ENCODE measurements around the gene AGA.

Gene AGA

DNA sequence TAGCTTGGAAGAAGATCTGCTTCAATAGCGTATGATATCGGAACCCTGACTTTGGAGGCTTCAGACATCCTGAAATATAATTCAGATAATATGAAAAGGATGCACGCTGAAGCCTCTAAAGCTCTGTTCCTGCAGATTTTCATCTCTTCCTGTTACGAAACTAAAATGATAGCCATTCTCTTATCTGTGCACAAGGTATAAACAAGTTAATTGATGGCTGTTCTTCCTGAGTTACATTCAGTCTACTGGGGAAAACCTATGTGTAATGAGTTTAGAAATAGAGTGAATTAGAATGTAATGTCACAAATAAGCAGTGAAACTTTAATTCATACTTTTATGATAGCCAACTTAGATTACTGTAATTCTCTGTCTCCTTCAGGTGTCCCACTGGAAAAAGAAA is 36.8 kb upstream of the AGA start:
- Histone ChIP-seq H3K36me3 (no peaks in the 10 kb centered on the region), H3K27me3 (no peaks in the 10 kb centered on the region), H3K27ac (no peak overlapping the region), H3K4me3 (no peak overlapping the region), H3K4me1 (no peaks in the 10 kb centered on the region), H3K9me3 (no peaks in the 10 kb centered on the region)
- TF ChIP-seq, protein P1, sequence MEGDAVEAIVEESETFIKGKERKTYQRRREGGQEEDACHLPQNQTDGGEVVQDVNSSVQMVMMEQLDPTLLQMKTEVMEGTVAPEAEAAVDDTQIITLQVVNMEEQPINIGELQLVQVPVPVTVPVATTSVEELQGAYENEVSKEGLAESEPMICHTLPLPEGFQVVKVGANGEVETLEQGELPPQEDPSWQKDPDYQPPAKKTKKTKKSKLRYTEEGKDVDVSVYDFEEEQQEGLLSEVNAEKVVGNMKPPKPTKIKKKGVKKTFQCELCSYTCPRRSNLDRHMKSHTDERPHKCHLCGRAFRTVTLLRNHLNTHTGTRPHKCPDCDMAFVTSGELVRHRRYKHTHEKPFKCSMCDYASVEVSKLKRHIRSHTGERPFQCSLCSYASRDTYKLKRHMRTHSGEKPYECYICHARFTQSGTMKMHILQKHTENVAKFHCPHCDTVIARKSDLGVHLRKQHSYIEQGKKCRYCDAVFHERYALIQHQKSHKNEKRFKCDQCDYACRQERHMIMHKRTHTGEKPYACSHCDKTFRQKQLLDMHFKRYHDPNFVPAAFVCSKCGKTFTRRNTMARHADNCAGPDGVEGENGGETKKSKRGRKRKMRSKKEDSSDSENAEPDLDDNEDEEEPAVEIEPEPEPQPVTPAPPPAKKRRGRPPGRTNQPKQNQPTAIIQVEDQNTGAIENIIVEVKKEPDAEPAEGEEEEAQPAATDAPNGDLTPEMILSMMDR (IDR thresholded peaks at IDR 0.05) = no peak
- intact Hi-C loops (cut with DNase I; ENCODE audit: low total_unique reads) = no loop called here
- no peak for DNase-seq

DNA sequence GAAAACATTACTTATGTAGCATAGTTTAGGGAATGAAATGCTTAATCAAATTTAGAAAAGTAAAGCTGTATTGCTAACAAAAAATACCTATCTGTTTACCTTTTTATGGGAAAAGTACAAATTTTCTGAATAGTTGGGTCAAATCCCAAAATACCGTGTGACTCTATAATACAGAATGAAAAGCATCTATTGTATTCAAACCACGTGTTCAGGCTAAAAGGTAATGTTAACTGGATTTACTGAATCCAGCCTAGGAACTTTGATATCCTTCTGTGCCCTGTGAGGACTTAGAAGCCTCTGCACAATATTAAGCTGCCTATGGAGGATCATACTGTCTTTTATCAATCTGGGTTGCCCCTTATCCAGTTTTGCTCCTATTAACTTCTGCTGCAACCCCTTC is 36.3 kb upstream of the AGA start:
- intact Hi-C loops (cut with DNase I; ENCODE audit: low total_unique reads) = no loop called here
- Histone ChIP-seq H3K27me3 (no peaks in the 10 kb centered on the region), H3K9me3 (no peaks in the 10 kb centered on the region), H3K36me3 (no peaks in the 10 kb centered on the region), H3K27ac (no peak overlapping the region), H3K4me3 (no peak overlapping the region), H3K4me1 (no peaks in the 10 kb centered on the region)
- no peak for DNase-seq
- TF ChIP-seq, protein P1 (IDR thresholded peaks at IDR 0.05) = no peak

DNA sequence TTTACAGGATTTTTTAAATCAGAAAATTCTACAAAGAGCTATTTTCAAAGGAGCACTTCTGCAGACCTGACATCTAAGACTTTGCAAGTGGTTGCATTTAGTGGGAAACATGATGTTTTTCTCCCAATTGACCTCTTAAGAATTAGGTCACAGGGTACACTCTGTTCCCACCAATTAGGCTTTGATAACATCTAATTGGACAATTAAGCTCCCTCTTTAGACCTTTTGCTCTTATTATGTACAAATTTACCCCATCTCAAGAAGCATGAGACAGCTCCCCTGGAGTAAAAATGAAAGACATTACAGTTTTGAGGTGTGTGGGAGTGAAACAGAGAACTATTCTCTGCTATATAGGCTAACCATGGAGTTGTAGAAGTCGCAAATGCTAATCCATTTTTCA is 31.8 kb upstream of the AGA start:
- H3K4me3 ChIP-seq = no peak overlapping the region
- TF ChIP-seq, protein P1 (IDR thresholded peaks at IDR 0.05) = no peak
- intact Hi-C loops (cut with DNase I; ENCODE audit: low total_unique reads) = no loop called here
- H3K9me3 ChIP-seq = no peaks in the 10 kb centered on the region
- H3K36me3 ChIP-seq = no peaks in the 10 kb centered on the region
- H3K4me1 ChIP-seq = no peaks in the 10 kb centered on the region
- DNase-seq = no peak
- H3K27ac ChIP-seq = no peak overlapping the region
- H3K27me3 ChIP-seq = no peaks in the 10 kb centered on the region

DNA sequence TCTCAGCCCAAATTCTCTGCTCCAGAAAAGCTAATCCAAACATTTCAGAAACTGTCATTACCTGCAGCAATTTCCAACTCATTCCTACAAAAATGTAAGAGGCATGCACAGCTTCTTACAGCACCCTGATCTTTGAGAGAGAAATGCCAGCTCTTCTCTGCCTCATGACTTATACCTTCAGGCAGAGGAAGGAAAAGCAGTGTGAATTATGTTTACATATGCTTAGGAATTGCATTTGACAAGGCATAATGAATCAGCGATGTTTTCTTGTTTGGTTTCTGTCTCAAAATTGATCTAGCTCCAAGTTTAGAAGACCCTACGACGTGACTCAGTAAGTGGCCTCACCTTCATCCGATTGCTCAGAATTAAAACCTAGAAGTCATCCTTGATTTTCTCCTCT is 21.8 kb upstream of the AGA start:
- Histone ChIP-seq H3K9me3 (no peaks in the 10 kb centered on the region), H3K4me1 (no peaks in the 10 kb centered on the region), H3K27ac (no peak overlapping the region), H3K36me3 (no peaks in the 10 kb centered on the region), H3K27me3 (no peaks in the 10 kb centered on the region), H3K4me3 (no peak overlapping the region)
- intact Hi-C loops (cut with DNase I; ENCODE audit: low total_unique reads) = no loop called here
- TF ChIP-seq, protein P1 (IDR thresholded peaks at IDR 0.05) = no peak
- DNase-seq = no peak

DNA sequence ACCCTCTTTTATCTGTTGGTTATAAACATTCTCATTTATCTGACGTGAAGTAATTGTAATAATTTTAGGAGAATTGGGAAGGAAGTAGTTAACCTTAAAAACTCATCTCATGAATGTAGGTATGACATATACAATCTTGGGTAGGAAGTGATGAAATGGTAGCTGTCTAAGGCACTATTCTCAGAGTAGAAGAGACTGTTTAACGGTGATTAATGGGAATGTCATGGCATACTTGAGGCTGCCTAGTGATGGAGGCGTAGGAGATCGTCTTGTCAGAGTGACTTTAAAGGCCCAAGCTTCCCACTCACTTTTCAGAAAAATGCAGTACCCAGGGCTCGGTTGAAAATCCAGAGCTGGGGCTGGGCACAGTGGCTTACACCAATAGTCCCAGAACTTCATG is 19.4 kb upstream of the AGA start:
- no peaks in the 10 kb centered on the region for H3K4me1 ChIP-seq
- TF ChIP-seq, protein P1 (IDR thresholded peaks at IDR 0.05) = no peak
- H3K9me3 ChIP-seq = no peaks in the 10 kb centered on the region
- no peak overlapping the region for H3K4me3 ChIP-seq
- no peak overlapping the region for H3K27ac ChIP-seq
- no peaks in the 10 kb centered on the region for H3K36me3 ChIP-seq
- H3K27me3 ChIP-seq = no peaks in the 10 kb centered on the region
- intact Hi-C loops (cut with DNase I; ENCODE audit: low total_unique reads) = no loop called here
- no peak for DNase-seq

DNA sequence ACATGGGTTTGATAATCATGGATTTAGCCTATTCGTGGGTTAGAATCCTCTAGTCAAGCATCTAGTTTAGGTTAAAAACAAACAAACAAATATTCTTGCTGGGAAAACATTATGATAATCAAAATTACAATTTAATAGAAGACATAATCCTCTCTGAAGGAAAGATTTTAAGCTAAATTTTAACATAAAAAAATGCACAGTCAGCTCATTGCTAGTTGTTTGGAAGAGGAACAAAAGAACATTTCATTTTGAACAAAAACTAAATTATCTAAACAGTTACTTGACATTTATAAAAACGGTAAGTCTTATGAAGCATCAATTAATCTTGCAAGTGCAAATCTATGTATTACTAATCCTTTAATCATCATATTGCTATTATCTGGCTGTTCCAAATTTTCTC is 18.2 kb upstream of the AGA start:
- Histone ChIP-seq H3K27ac (no peak overlapping the region), H3K27me3 (no peaks in the 10 kb centered on the region), H3K9me3 (no peaks in the 10 kb centered on the region), H3K4me3 (no peak overlapping the region), H3K36me3 (no peaks in the 10 kb centered on the region), H3K4me1 (no peaks in the 10 kb centered on the region)
- intact Hi-C loops (cut with DNase I; ENCODE audit: low total_unique reads) = no loop called here
- TF ChIP-seq, protein P1 (IDR thresholded peaks at IDR 0.05) = no peak
- no peak for DNase-seq
